K562 (cell line): ENCODE measurements around the gene SLC37A3. TPM values are rescaled to one million over a fixed set of nuclear protein-coding genes. Genes with fewer than 3 reads are reported as not detected.
A peak's percentile ranks its signal among the peaks of the same experiment; 100 is the strongest.

Experiments used
- BCL6 ChIP-seq: fragments of 250-450 bp; sonication (Bioruptor Pico); IDR thresholded peaks from 2 replicates; pipeline ENCODE4 v1.4.0; 2020
- CCNT2 ChIP-seq: IDR thresholded peaks from 2 replicates; pipeline ENCODE4 v1.6.1; 2011; ENCODE audit warnings: borderline replicate concordance, low read depth, mild to moderate bottlenecking, moderate library complexity, mixed read lengths, low read length; ENCODE audit not compliant: insufficient read length; ENCODE audit errors: extremely low read depth
- ETV5 ChIP-seq: sonication (generic); formaldehyde crosslinking; IDR thresholded peaks from 2 replicates; pipeline ENCODE4 v1.4.0; 2020; ENCODE audit warnings: low read depth, mild to moderate bottlenecking, missing genetic modification reagents
- GATA2 ChIP-seq: sonication (generic); formaldehyde crosslinking; IDR thresholded peaks from 2 replicates; pipeline ENCODE4 v1.4.0; 2020; ENCODE audit warnings: mild to moderate bottlenecking, missing genetic modification reagents
- HDAC3 ChIP-seq: fragments of 450-650 bp; IDR thresholded peaks from 2 replicates; pipeline ENCODE4 v1.6.1; 2018; ENCODE audit warnings: borderline replicate concordance, mild to moderate bottlenecking, moderate library complexity; ENCODE audit not compliant: partially characterized antibody
- MAFF ChIP-seq: IDR thresholded peaks from 2 replicates; pipeline ENCODE4 v1.6.1; 2012; ENCODE audit warnings: low read length, improper control_type of control experiment
- MAZ ChIP-seq, 2 experiments: fragments of 450-650 bp in 1 of 2; sonication (generic) in 1 of 2; formaldehyde crosslinking; IDR thresholded peaks in 1 of 2; conservative IDR thresholded peaks in 1 of 2; 2 replicates each; pipeline versions ENCODE4 v1.4.0 to v1.5.0; 2020; ENCODE audit warnings: mild to moderate bottlenecking in 1 of 2, missing genetic modification reagents in 1 of 2
- MXI1 ChIP-seq: IDR thresholded peaks from 2 replicates; pipeline ENCODE4 v1.6.1; 2011; ENCODE audit warnings: low read depth, mild to moderate bottlenecking, improper control_type of control experiment, low read length
- NBN ChIP-seq: fragments of 450-650 bp; IDR thresholded peaks from 2 replicates; pipeline ENCODE4 v1.6.1; 2016; ENCODE audit warnings: low read depth, mild to moderate bottlenecking
- NFRKB ChIP-seq: fragments of 450-650 bp; IDR thresholded peaks from 2 replicates; pipeline ENCODE4 v1.6.1; 2016; ENCODE audit warnings: low read depth
- NFYB ChIP-seq: IDR thresholded peaks from 2 replicates; pipeline ENCODE4 v1.6.1; 2011; ENCODE audit warnings: mild to moderate bottlenecking, moderate library complexity; ENCODE audit not compliant: insufficient read length; ENCODE audit errors: extremely low read depth
- NR3C1 ChIP-seq: sonication (generic); formaldehyde crosslinking; IDR thresholded peaks from 2 replicates; pipeline ENCODE4 v1.8.1; 2022; ENCODE audit warnings: missing genetic modification reagents
- NRF1 ChIP-seq, 2 experiments: fragments of 450-650 bp; IDR thresholded peaks in 1 of 2; conservative IDR thresholded peaks in 1 of 2; 2 replicates each; pipeline ENCODE4 v1.6.1; 2014; ENCODE audit warnings: mild to moderate bottlenecking in 2 of 2
- PCBP1 ChIP-seq: fragments of 200-400 bp; formaldehyde crosslinking; IDR thresholded peaks from 2 replicates; pipeline ENCODE4 v1.6.1; 2018; ENCODE audit warnings: mild to moderate bottlenecking, low read depth, low read length; ENCODE audit not compliant: poor library complexity, severe bottlenecking
- PHF21A ChIP-seq: fragments of 450-650 bp; IDR thresholded peaks from 2 replicates; pipeline ENCODE4 v1.6.1; 2017; ENCODE audit warnings: low read depth, borderline replicate concordance
- POLR2AphosphoS5 ChIP-seq: IDR thresholded peaks from 2 replicates; pipeline ENCODE4 v1.6.1; 2011; ENCODE audit warnings: mild to moderate bottlenecking, low read depth, low read length, moderate library complexity; ENCODE audit not compliant: control insufficient read depth, insufficient read depth
- SIN3A ChIP-seq, 2 experiments: fragments of 150-350 bp in 1 of 2; IDR thresholded peaks; 2 replicates each; pipeline ENCODE4 v1.6.1; 2011 to 2016; ENCODE audit warnings: borderline replicate concordance in 2 of 2, low read depth in 2 of 2, low read length in 2 of 2, mild to moderate bottlenecking in 2 of 2, moderate library complexity in 2 of 2; ENCODE audit not compliant: control insufficient read depth in 1 of 2
- SNRNP70 ChIP-seq: fragments of 200-400 bp; formaldehyde crosslinking; optimal IDR thresholded peaks from 2 replicates; pipeline ENCODE3; 2017; ENCODE audit warnings: low read depth, low read length
- SUPT5H ChIP-seq: fragments of 450-650 bp; IDR thresholded peaks from 2 replicates; pipeline ENCODE4 v1.6.1; 2016
- TCF7 ChIP-seq: sonication (generic); IDR thresholded peaks from 2 replicates; pipeline ENCODE4 v1.6.1; 2016; ENCODE audit warnings: antibody characterized with exemption, borderline replicate concordance
- TGIF2 ChIP-seq: sonication (generic); formaldehyde crosslinking; IDR thresholded peaks from 2 replicates; pipeline ENCODE4 v1.8.1; 2022; ENCODE audit warnings: mild to moderate bottlenecking, missing genetic modification reagents, moderate library complexity
- TRIM24 ChIP-seq, 2 experiments: fragments of 450-650 bp; IDR thresholded peaks; 2 replicates each; pipeline ENCODE4 v1.6.1; 2016
- TSC22D4 ChIP-seq: fragments of 450-650 bp; IDR thresholded peaks from 2 replicates; pipeline ENCODE4 v1.6.1; 2016; ENCODE audit warnings: missing genetic modification characterization, missing biosample characterization, control low read depth
- XRCC5 ChIP-seq: fragments of 200-400 bp; formaldehyde crosslinking; IDR thresholded peaks from 2 replicates; pipeline ENCODE4 v1.6.1; 2017; ENCODE audit warnings: low read depth, mild to moderate bottlenecking, low read length
- ZNF121 ChIP-seq: sonication (generic); formaldehyde crosslinking; conservative IDR thresholded peaks from 2 replicates; pipeline ENCODE4 v1.8.0; 2022; ENCODE audit warnings: missing genetic modification reagents
- ZNF274 ChIP-seq: IDR thresholded peaks from 2 replicates; pipeline ENCODE4 v1.6.1; 2011; ENCODE audit warnings: low read depth, mild to moderate bottlenecking, low read length, moderate library complexity, borderline replicate concordance
- ZNF764 ChIP-seq: fragments of 250-450 bp; sonication (Bioruptor Pico); IDR thresholded peaks from 2 replicates; pipeline ENCODE4 v1.4.0; 2020; ENCODE audit warnings: low read depth, mild to moderate bottlenecking, moderate library complexity
- polyA plus RNA-seq, 8 experiments: library from polyadenylated mRNA; depleted of rRNA in 4 of 8; stranded (reverse) in 5 of 8; unstranded in 3 of 8; fragments of >200 nt; fragmentation: Nextera tagmentation in 2 of 8; fragmentation: Illumina TruSeq in 1 of 8; extraction: Ambion mirVana in 2 of 8; extraction: Trizol in 1 of 8; gene quantifications; 2 replicates each; pipeline versions ENCODE4 v1.2.1 to v1.2.3, GENCODE V29; 2011 to 2014; ENCODE audit warnings: inconsistent platforms in 1 of 8, missing spikeins in 1 of 8
- total RNA-seq, 7 experiments: library from RNA; depleted of rRNA in 6 of 7; stranded (reverse); fragments of >200 nt in 6 of 7; fragmentation: Illumina TruSeq in 2 of 7; extraction: Trizol in 2 of 7; gene quantifications; 2 replicates each; pipeline versions ENCODE4 v1.2.1 to v1.2.3, GENCODE V29; 2011 to 2021; ENCODE audit warnings: low replicate concordance in 1 of 7
- TF ChIP-seq, protein P1 (sequence below): sonication (generic); formaldehyde crosslinking; IDR thresholded peaks from 2 replicates; pipeline ENCODE4 v1.8.1; 2023; ENCODE audit warnings: mild to moderate bottlenecking, missing genetic modification reagents
- TF ChIP-seq, protein P2 (sequence below): fragments of 450-650 bp; formaldehyde crosslinking; IDR thresholded peaks from 2 replicates; pipeline ENCODE4 v1.4.0; 2020; ENCODE audit warnings: mild to moderate bottlenecking, moderate library complexity

SLC37A3 gene
- total and polyA plus RNA-seq, 9 of the 15 experiments (the other 6 are each of a cell fraction or from before 2014, with no cell fraction given), result 11.7 to 59.1 (median 26.8) TPM

DNA sequence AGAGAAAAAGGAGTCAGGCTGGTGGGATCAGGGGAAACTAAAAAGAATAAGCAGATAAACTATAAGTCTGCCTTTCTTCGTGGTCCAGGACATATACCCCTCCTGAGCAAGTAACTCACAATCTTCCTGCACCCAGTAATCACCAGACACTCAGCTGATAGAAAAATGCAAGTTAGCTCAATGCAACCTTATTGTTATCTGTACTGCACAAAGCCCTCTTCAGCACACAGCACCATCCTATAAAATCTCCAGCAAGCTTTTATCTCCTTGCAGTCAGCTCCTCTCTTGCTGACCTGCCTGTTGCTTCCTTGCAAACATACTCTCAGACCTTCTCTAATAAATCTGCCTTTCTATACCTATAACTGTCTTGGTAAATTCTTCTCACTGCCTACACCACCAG lies 6.7 kb downstream of the SLC37A3 start (continued):
- TF ChIP-seq, protein P1, sequence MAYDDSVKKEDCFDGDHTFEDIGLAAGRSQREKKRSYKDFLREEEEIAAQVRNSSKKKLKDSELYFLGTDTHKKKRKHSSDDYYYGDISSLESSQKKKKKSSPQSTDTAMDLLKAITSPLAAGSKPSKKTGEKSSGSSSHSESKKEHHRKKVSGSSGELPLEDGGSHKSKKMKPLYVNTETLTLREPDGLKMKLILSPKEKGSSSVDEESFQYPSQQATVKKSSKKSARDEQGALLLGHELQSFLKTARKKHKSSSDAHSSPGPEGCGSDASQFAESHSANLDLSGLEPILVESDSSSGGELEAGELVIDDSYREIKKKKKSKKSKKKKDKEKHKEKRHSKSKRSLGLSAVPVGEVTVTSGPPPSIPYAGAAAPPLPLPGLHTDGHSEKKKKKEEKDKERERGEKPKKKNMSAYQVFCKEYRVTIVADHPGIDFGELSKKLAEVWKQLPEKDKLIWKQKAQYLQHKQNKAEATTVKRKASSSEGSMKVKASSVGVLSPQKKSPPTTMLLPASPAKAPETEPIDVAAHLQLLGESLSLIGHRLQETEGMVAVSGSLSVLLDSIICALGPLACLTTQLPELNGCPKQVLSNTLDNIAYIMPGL, result no peak
- TF ChIP-seq PHF21A (no peak), TGIF2 (CRISPR knock-in tag) (no peak), XRCC5 (no peak), BCL6 (0 out of 2 replicates have a peak, but pooled peaks have one; percentile 14), NFRKB (no peak), NBN (peak; percentile 82; the same call in 1 of the 2 replicates), NR3C1 (no peak), SNRNP70 (no peak), NRF1 (conservative IDR thresholded peaks at IDR 0.05 in 1 of 2, IDR thresholded peaks at IDR 0.05 in 1 of 2) (0 out of 4 replicates have a peak, but pooled peaks of 1 of the 2 experiments have one; percentile 11), ZNF764 (CRISPR knock-in tag) (no peak), SIN3A (IDR thresholded peaks at IDR 0.05; ENCODE audit: borderline replicate concordance in 2 of 2, control insufficient read depth in 1 of 2, low read depth in 2 of 2, low read length in 2 of 2) (no peak), MXI1 (no peak), MAZ (CRISPR knock-in tag; conservative IDR thresholded peaks at IDR 0.05 in 1 of 2, IDR thresholded peaks at IDR 0.05 in 1 of 2) (peak in 1 of 2 experiments; percentile 50; a peak in 1 of 4 replicates), ZNF121 (CRISPR knock-in tag) (no peak), HDAC3 (peak; percentile 79), TSC22D4 (no peak), SUPT5H (no peak), TCF7 (no peak), ETV5 (no peak), PCBP1 (no peak), GATA2 (CRISPR knock-in tag) (peak; percentile 75), POLR2AphosphoS5 (peak; percentile 86), MAFF (peak; percentile 26; the same call in 1 of the 2 replicates), NFYB (no peak), ZNF274 (no peak), CCNT2 (peak; percentile 58), TRIM24 (IDR thresholded peaks at IDR 0.05) (peak; percentile 80 to 88)
- TF ChIP-seq, protein P2, sequence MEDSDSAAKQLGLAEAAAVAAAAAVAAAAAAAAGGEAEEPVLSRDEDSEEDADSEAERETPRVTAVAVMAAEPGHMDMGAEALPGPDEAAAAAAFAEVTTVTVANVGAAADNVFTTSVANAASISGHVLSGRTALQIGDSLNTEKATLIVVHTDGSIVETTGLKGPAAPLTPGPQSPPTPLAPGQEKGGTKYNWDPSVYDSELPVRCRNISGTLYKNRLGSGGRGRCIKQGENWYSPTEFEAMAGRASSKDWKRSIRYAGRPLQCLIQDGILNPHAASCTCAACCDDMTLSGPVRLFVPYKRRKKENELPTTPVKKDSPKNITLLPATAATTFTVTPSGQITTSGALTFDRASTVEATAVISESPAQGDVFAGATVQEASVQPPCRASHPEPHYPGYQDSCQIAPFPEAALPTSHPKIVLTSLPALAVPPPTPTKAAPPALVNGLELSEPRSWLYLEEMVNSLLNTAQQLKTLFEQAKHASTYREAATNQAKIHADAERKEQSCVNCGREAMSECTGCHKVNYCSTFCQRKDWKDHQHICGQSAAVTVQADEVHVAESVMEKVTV (CRISPR knock-in tag), result no peak
